Ectodermal cell (in vitro differentiated cells): Measurements from ENCODE around the gene RPS19BP1.
"Not testable (repeated sequence)": the region's sequence is repeated elsewhere in the genome, so short reads cannot be mapped to it uniquely, and the experiment has no call there.

ENCODE experiments used
- H3K27ac ChIP-seq: 2 replicates; pipeline ENCODE4 v1.7.0; 2013; ENCODE audit warnings: mild to moderate bottlenecking, low read depth, low read length; ENCODE audit not compliant: insufficient read depth, poor library complexity, severe bottlenecking
- H3K27me3 ChIP-seq: 2 replicates; pipeline ENCODE4 v1.7.0; 2013; ENCODE audit warnings: mild to moderate bottlenecking, low read length; ENCODE audit not compliant: insufficient read depth, control insufficient read depth, poor library complexity, severe bottlenecking
- H3K36me3 ChIP-seq: one replicate; pipeline ENCODE4 v1.7.0; 2013; ENCODE audit warnings: low read length; ENCODE audit not compliant: control insufficient read depth, insufficient read depth
- H3K4me1 ChIP-seq: one replicate; pipeline ENCODE4 v1.7.0; 2013; ENCODE audit warnings: low read length; ENCODE audit not compliant: control insufficient read depth, insufficient read depth
- H3K4me3 ChIP-seq: 2 replicates; pipeline ENCODE4 v1.7.0; 2013; ENCODE audit warnings: low read depth, low read length, control low read depth; ENCODE audit not compliant: insufficient read depth
- H3K9me3 ChIP-seq: 2 replicates; pipeline ENCODE4 v1.7.0; 2013; ENCODE audit warnings: mild to moderate bottlenecking, low read length, moderate library complexity; ENCODE audit not compliant: control insufficient read depth
- WGBS, 2 experiments: methylation state at CpG; one replicate each; pipeline ENCODE4 v1.1.7; 2013; ENCODE audit warnings: missing lambda C conversion rate in 2 of 2; 5-methylcytosine and 5-hydroxymethylcytosine counted together

The RPS19BP1 gene

GRCh38 chr22:39512026-39512425, 20.5 kb downstream of the RPS19BP1 start:
- Histone ChIP-seq H3K36me3 (peaks cover 68% of the 10 kb centered on the region), H3K4me1 (no peaks in the 10 kb centered on the region), H3K9me3 (no peaks in the 10 kb centered on the region), H3K4me3 (no peak overlapping the region), H3K27me3 (no peaks in the 10 kb centered on the region), H3K27ac (no peak overlapping the region)
- WGBS, 2 experiments = 96 to 99% methylated on average over 10 of the region's 10 CpGs

DNA sequence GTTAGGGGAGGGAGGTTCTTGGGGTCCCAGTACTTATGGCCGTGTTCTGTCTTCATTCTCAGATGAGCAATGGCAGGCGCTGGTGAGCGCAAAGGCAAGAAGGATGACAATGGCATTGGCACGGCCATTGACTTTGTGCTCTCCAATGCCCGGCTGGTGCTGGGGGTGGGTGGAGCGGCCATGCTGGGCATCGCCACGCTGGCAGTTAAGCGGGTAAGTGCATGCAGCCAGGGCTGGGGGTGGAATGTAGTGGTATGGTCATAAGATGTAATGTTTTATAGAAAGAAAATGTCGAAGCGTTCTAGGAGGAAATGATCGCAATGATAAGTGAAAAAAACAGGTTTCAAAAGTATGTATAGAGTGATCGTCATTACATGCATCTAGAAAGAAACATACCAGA, 21.3 kb downstream of the RPS19BP1 start:
- Histone ChIP-seq H3K4me3 (no peak overlapping the region), H3K36me3 (peaks cover 67% of the 10 kb centered on the region)
- 94 to 95% methylated on average over 13 of the region's 13 CpGs for WGBS, 2 experiments

DNA sequence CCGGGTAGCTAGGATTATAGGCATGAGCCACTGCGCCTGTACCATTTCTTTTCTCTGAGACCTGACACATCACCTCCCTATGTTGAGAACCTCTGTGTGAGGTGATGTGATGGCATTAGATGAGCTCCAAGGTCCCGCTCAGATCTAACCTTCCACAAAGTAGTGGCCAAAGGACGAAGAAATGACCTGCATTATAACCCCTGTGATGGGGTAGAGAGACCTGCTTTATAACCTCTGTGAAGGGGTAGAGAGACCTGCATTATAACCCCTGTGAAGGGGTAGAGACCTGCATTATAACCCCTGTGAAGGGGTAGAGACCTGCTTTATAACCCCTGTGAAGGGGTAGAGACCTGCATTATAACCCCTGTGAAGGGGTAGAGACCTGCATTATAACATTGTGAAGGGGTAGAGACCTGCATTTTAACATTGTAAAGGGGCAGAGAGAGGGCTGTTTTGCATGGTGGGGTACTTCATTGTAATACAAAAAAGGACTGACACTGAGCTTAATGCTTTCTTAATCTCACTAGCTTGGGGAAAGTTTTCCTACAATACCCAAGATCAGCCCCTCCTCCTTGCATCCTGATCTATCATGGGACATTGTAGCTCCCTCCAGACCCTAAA, 21.9 kb downstream of the RPS19BP1 start:
- Histone ChIP-seq H3K36me3 (peaks cover 71% of the 10 kb centered on the region), H3K27ac (no peak overlapping the region), H3K4me1 (no peaks in the 10 kb centered on the region), H3K27me3 (no peaks in the 10 kb centered on the region), H3K9me3 (no peaks in the 10 kb centered on the region), H3K4me3 (no peak overlapping the region)
- WGBS, 2 experiments = 81 to 87% methylated on average over 4 of the region's 4 CpGs

More for the DNA sequence above, 21.3 kb downstream of the RPS19BP1 start:
- Histone ChIP-seq H3K27ac (no peak overlapping the region), H3K9me3 (no peaks in the 10 kb centered on the region), H3K4me1 (no peaks in the 10 kb centered on the region), H3K27me3 (no peaks in the 10 kb centered on the region)

DNA sequence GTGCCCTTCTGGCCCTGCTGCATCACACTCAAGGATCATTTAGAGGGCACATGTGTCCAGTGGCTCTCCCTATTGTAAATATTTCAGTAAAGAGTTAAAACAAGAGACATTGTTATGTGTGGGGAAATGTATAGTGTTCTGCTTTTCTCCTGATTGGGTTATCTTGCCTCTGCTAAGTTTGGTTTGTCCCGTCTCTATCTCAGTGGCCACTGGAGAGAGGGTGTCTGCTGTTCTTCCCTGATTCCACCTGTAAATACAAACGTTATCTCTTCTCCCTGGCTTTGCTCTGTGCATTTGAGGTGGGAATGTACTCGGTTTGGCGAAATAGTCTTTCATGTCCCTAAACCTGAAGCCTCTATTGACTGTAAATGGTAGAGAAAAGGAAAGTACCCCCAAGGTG, 24.2 kb downstream of the RPS19BP1 start:
- Histone ChIP-seq H3K36me3 (peaks cover 67% of the 10 kb centered on the region), H3K27me3 (no peaks in the 10 kb centered on the region), H3K4me1 (peaks cover 2% of the 10 kb centered on the region), H3K9me3 (no peaks in the 10 kb centered on the region), H3K4me3 (no peak overlapping the region), H3K27ac (no peak overlapping the region)
- 93 to 95% methylated on average over 4 of the region's 4 CpGs for WGBS, 2 experiments

DNA sequence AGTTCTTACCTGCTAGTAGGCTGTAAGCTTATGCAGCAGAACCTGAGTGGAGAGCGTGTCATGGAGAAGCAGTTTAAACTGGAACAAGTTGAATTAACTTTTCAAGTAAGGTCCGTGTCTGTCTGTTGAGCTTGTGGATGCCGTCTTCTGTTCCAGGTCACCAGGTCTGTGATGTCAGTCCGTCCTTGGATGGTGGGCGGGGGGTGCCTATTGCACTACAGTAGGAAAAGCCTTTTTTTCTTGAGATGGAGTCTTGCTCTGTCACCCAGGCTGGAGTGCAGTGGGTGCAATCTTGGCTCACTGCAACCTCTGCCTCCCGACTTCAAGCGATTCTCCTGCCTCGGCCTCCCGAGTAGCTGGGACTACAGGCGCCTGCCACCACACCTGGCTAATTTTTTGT, 25.5 kb downstream of the RPS19BP1 start:
- H3K27me3 ChIP-seq, H3K9me3 ChIP-seq, H3K4me3 ChIP-seq, H3K27ac ChIP-seq, H3K4me1 ChIP-seq: not testable (repeated sequence)
- 85 to 88% methylated on average over 10 of the region's 10 CpGs for WGBS, 2 experiments
- peaks cover 55% of the 10 kb centered on the region for H3K36me3 ChIP-seq

DNA sequence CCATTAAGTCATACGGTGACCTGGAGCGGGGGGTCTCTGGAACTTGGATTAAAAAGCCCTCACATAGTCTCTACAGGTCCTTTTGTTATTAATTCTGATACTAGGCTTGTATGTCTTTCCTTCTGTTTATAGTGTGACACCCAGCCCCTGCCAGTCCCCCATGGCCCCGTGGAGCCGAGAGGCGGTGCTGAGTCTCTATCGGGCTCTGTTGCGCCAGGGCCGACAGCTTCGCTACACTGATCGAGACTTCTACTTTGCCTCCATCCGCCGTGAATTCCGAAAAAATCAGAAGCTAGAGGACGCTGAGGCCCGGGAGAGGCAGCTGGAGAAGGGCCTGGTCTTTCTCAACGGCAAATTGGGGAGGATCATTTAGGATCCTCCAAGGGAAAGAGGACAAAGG, 28.5 kb downstream of the RPS19BP1 start:
- no peaks in the 10 kb centered on the region for H3K27me3 ChIP-seq
- WGBS, 2 experiments = 97% methylated on average over 16 of the region's 16 CpGs
- peaks cover 18% of the 10 kb centered on the region for H3K4me1 ChIP-seq
- no peak overlapping the region for H3K4me3 ChIP-seq
- H3K27ac ChIP-seq = no peak overlapping the region
- H3K36me3 ChIP-seq = peaks cover 41% of the 10 kb centered on the region
- no peaks in the 10 kb centered on the region for H3K9me3 ChIP-seq

DNA sequence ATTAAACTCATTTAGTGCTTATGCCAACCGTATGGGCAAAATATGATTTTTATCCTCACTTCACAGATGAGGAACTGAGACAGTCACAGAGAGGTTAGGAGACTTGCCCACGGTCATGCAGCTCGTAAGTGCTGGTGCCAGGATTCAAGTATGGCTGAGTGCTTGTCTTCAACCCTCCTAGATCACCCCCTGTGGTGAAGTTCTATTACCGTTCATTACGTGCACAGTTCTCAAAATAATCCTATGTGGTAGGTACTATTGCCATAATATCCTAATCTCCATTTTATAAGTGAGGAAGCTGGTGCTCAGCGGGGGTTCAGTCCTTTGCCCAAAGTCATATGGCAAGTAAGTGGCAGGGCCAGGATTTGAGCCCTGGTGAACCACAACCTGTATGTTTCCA, 28.9 kb downstream of the RPS19BP1 start:
- H3K36me3 ChIP-seq = peaks cover 38% of the 10 kb centered on the region
- H3K4me1 ChIP-seq = peaks cover 18% of the 10 kb centered on the region
- H3K4me3 ChIP-seq = peak overlapping the region; percentile 90
- WGBS, 2 experiments = 92 to 97% methylated on average over 6 of the region's 6 CpGs
- H3K27ac ChIP-seq = no peak overlapping the region
- no peaks in the 10 kb centered on the region for H3K9me3 ChIP-seq
- no peaks in the 10 kb centered on the region for H3K27me3 ChIP-seq

- Histone ChIP-seq H3K27ac (no peak overlapping the region), H3K4me3 (peak overlapping the region; percentile 90), H3K4me1 (peaks cover 18% of the 10 kb centered on the region), H3K9me3 (no peaks in the 10 kb centered on the region), H3K36me3 (peaks cover 30% of the 10 kb centered on the region), H3K27me3 (no peaks in the 10 kb centered on the region)
- WGBS, 2 experiments = 34 to 39% methylated on average over 16 to 18 of the region's 18 CpGs
Measured at GRCh38 chr22:39502789-39503409, 29.6 kb downstream of the RPS19BP1 start.

DNA sequence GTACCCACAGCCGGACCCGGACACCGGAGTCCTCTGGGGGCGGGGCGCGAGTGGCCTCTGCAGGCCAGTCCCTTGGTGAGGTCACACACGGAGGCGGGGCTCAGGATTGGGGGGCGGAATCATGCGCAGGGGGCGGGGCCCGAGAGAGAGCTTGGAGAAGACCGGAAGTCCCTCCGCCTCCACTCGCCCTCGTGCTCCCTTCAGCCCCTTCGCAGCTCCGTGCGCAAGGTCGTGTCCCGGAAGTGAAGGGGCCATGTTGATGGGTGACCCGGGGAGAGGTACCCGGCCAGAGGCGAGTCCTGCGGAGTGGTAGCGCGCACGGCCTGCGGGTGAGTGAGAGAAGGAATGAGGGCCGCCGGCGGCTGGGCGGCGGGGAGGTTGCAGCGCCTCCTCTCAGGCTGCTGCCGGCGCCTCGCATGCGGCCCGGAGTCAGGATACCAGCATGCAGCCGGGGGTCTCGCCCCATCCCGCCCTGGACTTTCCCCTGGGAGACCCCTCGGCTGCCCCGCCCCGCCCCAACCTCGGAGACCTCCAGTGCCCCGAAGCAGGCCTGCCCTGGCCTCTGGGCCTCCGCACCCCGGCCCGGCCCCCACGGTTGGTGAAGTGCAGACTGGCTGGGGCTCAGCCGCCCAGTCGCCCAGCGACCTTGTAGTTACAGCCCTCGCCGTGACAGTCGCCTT, 30.3 kb downstream of the RPS19BP1 start, which contains the start of gene MIEF1:
Gene MIEF1, plus strand, starts transcription at position 182 of the 680 bp plus-strand sequence. CDS start 9,005 bp downstream, outside the sequence.
- peak within 1 kb of the TSS; percentile 5 for H3K27ac ChIP-seq
- H3K4me1 ChIP-seq = peaks cover 18% of the 10 kb centered on the region
- H3K9me3 ChIP-seq = no peaks in the 10 kb centered on the region
- peaks cover 26% of the 10 kb centered on the region for H3K36me3 ChIP-seq
- peak within 1 kb of the TSS; percentile 90 for H3K4me3 ChIP-seq
- no peaks in the 10 kb centered on the region for H3K27me3 ChIP-seq
- WGBS, 2 experiments = 0% methylated on average over 58 of the region's 58 CpGs

DNA sequence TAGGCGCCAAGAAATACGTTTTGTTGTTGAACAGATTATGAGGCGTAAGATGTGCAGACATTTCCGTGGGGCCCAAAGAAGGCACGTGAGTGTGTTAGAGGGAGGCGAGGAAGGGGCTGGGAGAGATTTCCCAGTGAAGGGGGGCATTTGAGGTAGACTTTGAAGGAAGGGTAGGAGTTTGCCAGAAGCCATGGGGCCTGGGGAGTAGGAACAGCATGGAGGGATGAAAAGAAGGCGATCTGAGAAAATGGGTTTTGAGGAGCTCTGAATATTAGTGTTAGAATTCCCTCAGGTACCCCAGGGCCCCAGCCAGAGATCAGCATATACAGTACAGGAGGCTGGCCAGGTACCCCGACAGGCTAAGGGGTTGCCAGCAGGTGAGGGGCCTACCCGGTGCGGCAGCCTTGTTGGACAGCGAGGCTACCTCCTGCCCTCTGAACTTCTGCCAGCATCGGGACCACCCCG, 30.9 kb downstream of the RPS19BP1 start:
- H3K36me3 ChIP-seq = peaks cover 26% of the 10 kb centered on the region
- peak overlapping the region; percentile 5 for H3K27ac ChIP-seq
- 38 to 39% methylated on average over 13 of the region's 13 CpGs for WGBS, 2 experiments
- no peaks in the 10 kb centered on the region for H3K27me3 ChIP-seq
- peaks cover 18% of the 10 kb centered on the region for H3K4me1 ChIP-seq
- peak overlapping the region; percentile 90 for H3K4me3 ChIP-seq
- H3K9me3 ChIP-seq = no peaks in the 10 kb centered on the region
